ENCODE measurements around the gene DNAJC5. TPM values are rescaled to one million over a fixed set of nuclear protein-coding genes. Genes with fewer than 3 reads are reported as not detected.
"Not testable (repeated sequence)": the region's sequence is repeated elsewhere in the genome, so short reads cannot be mapped to it uniquely, and the experiment has no call there.

DNAJC5 gene
- total RNA-seq, 2 experiments from 2014 or later, result 21.4 to 22.5 TPM

GRCh38 chr20:63974402-63975200 is 79.7 kb downstream of the DNAJC5 start:
- CTCF ChIA-PET, result interaction anchor here (0.6 to 2.1 kb wide), 28 partner anchors 8 to 478 kb away, joined by 3 to 15 read pairs (median 4); partner anchors contain the start of genes ARFRP1, DNAJC5, TPD52L2 and UCKL1
- peaks cover 23% of the 10 kb centered on the region for H3K36me3 Mint-ChIP-seq (ENCODE audit: low read depth)
- H3K4me1 ChIP-seq (ENCODE audit: insufficient read depth, low read length), result peaks cover 43% of the 10 kb centered on the region
- peaks cover 55% of the 10 kb centered on the region for H3K4me1 Mint-ChIP-seq (ENCODE audit: low read depth)
- ATAC-seq (ENCODE audit: poor library complexity), result no peak
- TF ChIP-seq CTCF (IDR thresholded peaks at IDR 0.05), result no peak
- no peak overlapping the region for H3K27ac ChIP-seq (ENCODE audit: low read depth in 1 of 2, low read length in 2 of 2)
- intact Hi-C loops (cut with DNase I, micrococcal nuclease), result loop anchor here (1.0 to 10.0 kb wide), 9 partner anchors 65 to 537 kb away; partner anchors contain the start of genes ARFRP1 (in 2 of the 2), ZGPAT (in 2 of the 2) and PTK6 (in 1 of the 2)
- H3K27ac Mint-ChIP-seq, result peak overlapping the region; percentile 58
- H3K9me3 Mint-ChIP-seq, result no peaks in the 10 kb centered on the region
- H3K4me3 Mint-ChIP-seq, result peak overlapping the region; percentile 48
- H3K27me3 Mint-ChIP-seq, result no peaks in the 10 kb centered on the region
- DNase-seq, result peak in 1 of 14 experiments; percentile 6
- peaks cover 13% of the 10 kb centered on the region for H3K36me3 ChIP-seq (ENCODE audit: insufficient read depth, low read length)
- peaks cover 0 to 4% of the 10 kb centered on the region in 2 experiments for H3K9me3 ChIP-seq (ENCODE audit: control insufficient read depth in 1 of 2, insufficient read depth in 1 of 2, low read length in 2 of 2)
- H3K4me3 ChIP-seq (ENCODE audit: low read length), result no peak overlapping the region
- no peaks in the 10 kb centered on the region for H3K27me3 ChIP-seq (ENCODE audit: control insufficient read depth in 1 of 2, insufficient read depth in 2 of 2, low read length in 2 of 2)
- POLR2A ChIA-PET, result interaction anchor here (1.0 kb wide), 1 partner anchor 88 kb away, joined by 3 read pairs; no protein-coding TSS in a partner anchor

- H3K27me3 ChIP-seq (ENCODE audit: control insufficient read depth in 1 of 2, insufficient read depth in 2 of 2, low read length in 2 of 2); H3K9me3 Mint-ChIP-seq; H3K9me3 ChIP-seq (ENCODE audit: control insufficient read depth in 1 of 2, insufficient read depth in 1 of 2, low read length in 2 of 2); H3K27me3 Mint-ChIP-seq; H3K27ac ChIP-seq (ENCODE audit: low read depth in 1 of 2, low read length in 2 of 2); CTCF ChIA-PET; H3K4me3 ChIP-seq (ENCODE audit: low read length); ATAC-seq (ENCODE audit: poor library complexity): not testable (repeated sequence)
- peaks cover 53% of the 10 kb centered on the region for H3K4me1 ChIP-seq (ENCODE audit: insufficient read depth, low read length)
- H3K36me3 Mint-ChIP-seq (ENCODE audit: low read depth), result peaks cover 42% of the 10 kb centered on the region
- intact Hi-C loops (cut with DNase I, micrococcal nuclease), result loop anchor here (5.0 to 10.0 kb wide), 5 partner anchors 192 to 539 kb away; partner anchors contain the start of genes ARFRP1 (in 2 of the 2), ZGPAT (in 2 of the 2) and PTK6 (in 1 of the 2)
- H3K36me3 ChIP-seq (ENCODE audit: insufficient read depth, low read length), result peaks cover 13% of the 10 kb centered on the region
- peak overlapping the region; percentile 63 for H3K4me3 Mint-ChIP-seq
- H3K27ac Mint-ChIP-seq, result peak overlapping the region; percentile 89
- H3K4me1 Mint-ChIP-seq (ENCODE audit: low read depth), result peaks cover 72% of the 10 kb centered on the region
- POLR2A ChIA-PET, result interaction anchor here (1.5 kb wide), 1 partner anchor 20 kb away, joined by 5 read pairs; the partner anchor contains the start of gene UCKL1
- peak in 1 of 14 experiments; percentile 21 for DNase-seq
Measured at GRCh38 chr20:63976511-63976910, 81.6 kb downstream of the DNAJC5 start.

GRCh38 chr20:63976980-63977738 is 82.2 kb downstream of the DNAJC5 start:
- H3K27me3 Mint-ChIP-seq, result no peaks in the 10 kb centered on the region
- no peaks in the 10 kb centered on the region for H3K9me3 Mint-ChIP-seq
- DNase-seq (peak in 2 of 14 experiments; percentile 32 to 34), ATAC-seq (ENCODE audit: poor library complexity) (no peak)
- H3K4me1 ChIP-seq (ENCODE audit: insufficient read depth, low read length), result peaks cover 60% of the 10 kb centered on the region
- POLR2A ChIA-PET, result interaction anchor here (0.5 to 1.5 kb wide), 4 partner anchors 21 to 113 kb away, joined by 3 to 5 read pairs (median 3); partner anchors contain the start of gene UCKL1
- intact Hi-C loops (cut with DNase I, micrococcal nuclease), result loop anchor here (5.0 to 10.0 kb wide), 5 partner anchors 192 to 540 kb away; partner anchors contain the start of genes ARFRP1 (in 2 of the 2), ZGPAT (in 2 of the 2) and PTK6 (in 1 of the 2)
- H3K9me3 ChIP-seq (ENCODE audit: control insufficient read depth in 1 of 2, insufficient read depth in 1 of 2, low read length in 2 of 2), result no peaks in the 10 kb centered on the region
- H3K27ac Mint-ChIP-seq, result peak overlapping the region; percentile 89
- CTCF ChIA-PET, result interaction anchor here (1.0 to 1.7 kb wide), 2 partner anchors 61 to 271 kb away, joined by 3 to 6 read pairs; no protein-coding TSS in a partner anchor
- peaks cover 47% of the 10 kb centered on the region for H3K36me3 Mint-ChIP-seq (ENCODE audit: low read depth)
- peak overlapping the region; percentile 78 for H3K4me3 ChIP-seq (ENCODE audit: low read length)
- H3K27me3 ChIP-seq (ENCODE audit: control insufficient read depth in 1 of 2, insufficient read depth in 2 of 2, low read length in 2 of 2), result no peaks in the 10 kb centered on the region
- TF ChIP-seq CTCF (IDR thresholded peaks at IDR 0.05), result no peak
- H3K4me3 Mint-ChIP-seq, result peak overlapping the region; percentile 88
- peaks cover 76% of the 10 kb centered on the region for H3K4me1 Mint-ChIP-seq (ENCODE audit: low read depth)
- peaks cover 13% of the 10 kb centered on the region for H3K36me3 ChIP-seq (ENCODE audit: insufficient read depth, low read length)
- peak overlapping the region; percentile 56 to 73 for H3K27ac ChIP-seq (ENCODE audit: low read depth in 1 of 2, low read length in 2 of 2)
